ENCODE data around the gene TP53TG5.
"Not testable (repeated sequence)": the region's sequence is repeated elsewhere in the genome, so short reads cannot be mapped to it uniquely, and the experiment has no call there.

TP53TG5 gene

GRCh38 chr20:45363611-45364492 is 14.3 kb downstream of the TP53TG5 start:
- DNase-seq = no peak

- DNase-seq = peak; percentile 95
Measured at GRCh38 chr20:45362804-45363610, 15.1 kb downstream of the TP53TG5 start, which contains the start of gene SYS1. SYS1 (plus strand) TSS chr20:45363156; CDS start chr20:45363532, 376 bp downstream.

- no peak for DNase-seq
Measured at GRCh38 chr20:45361793-45362192, 16.3 kb downstream of the TP53TG5 start.

- no peak for DNase-seq
Measured at GRCh38 chr20:45359406-45360148, 18.5 kb downstream of the TP53TG5 start.

GRCh38 chr20:45359069-45359405 is 19.1 kb downstream of the TP53TG5 start:
- no peak for DNase-seq

GRCh38 chr20:45358282-45359068 is 19.6 kb downstream of the TP53TG5 start:
- DNase-seq = peak; percentile 13

GRCh38 chr20:45355209-45356084 is 22.7 kb downstream of the TP53TG5 start:
- DNase-seq = no peak

GRCh38 chr20:45354423-45355208 is 23.5 kb downstream of the TP53TG5 start:
- no peak for DNase-seq

GRCh38 chr20:45353746-45354145 is 24.4 kb downstream of the TP53TG5 start:
- DNase-seq = no peak

GRCh38 chr20:45352729-45353128 is 25.4 kb downstream of the TP53TG5 start:
- no peak for DNase-seq

- not testable (repeated sequence) for DNase-seq
Measured at GRCh38 chr20:45350795-45351194, 27.3 kb downstream of the TP53TG5 start.

- DNase-seq = no peak
Measured at GRCh38 chr20:45350217-45350616, 27.9 kb downstream of the TP53TG5 start.

- peak; percentile 73 for DNase-seq
Measured at GRCh38 chr20:45347936-45348778, 30.0 kb downstream of the TP53TG5 start, which contains the start of gene SDC4. SDC4 (minus strand) TSS chr20:45348424; CDS start chr20:45348384, 40 bp downstream.

GRCh38 chr20:45347297-45347935 is 30.7 kb downstream of the TP53TG5 start:
- no peak for DNase-seq

- DNase-seq = no peak
Measured at GRCh38 chr20:45346851-45347250, 31.3 kb downstream of the TP53TG5 start.

GRCh38 chr20:45346291-45346718 is 31.8 kb downstream of the TP53TG5 start:
- no peak for DNase-seq

GRCh38 chr20:45345104-45345936 is 32.8 kb downstream of the TP53TG5 start:
- peak; percentile 38 for DNase-seq

Measured in NCI-H69 (cell line).